Right lobe of liver (tissue), 6 donors: Measurements from ENCODE around the gene RARG. TPM values are rescaled to one million over a fixed set of nuclear protein-coding genes. Genes with fewer than 3 reads are reported as not detected.
A peak's percentile ranks its signal among the peaks of the same experiment; 100 is the strongest.

Experiments
- ATAC-seq, 4 donors: fragments of 200-7000 bp; cut with Tn5 transposase; one replicate each; pipeline ENCODE4 v1.9.1; 2020; ENCODE audit warnings: mild to moderate bottlenecking in 4 of 4, moderate library complexity in 4 of 4
- DNase-seq, 3 donors: peaks; one replicate each; pipeline ENCODE4 v3.0.0-alpha.2; 2020
- H3K27ac ChIP-seq, 3 donors: fragments of 200-600 bp; one replicate each; pipeline ENCODE4 v1.8.0; 2022
- H3K27me3 ChIP-seq, 2 donors: fragments of 200-600 bp; one replicate each; pipeline ENCODE4 v1.8.0; 2022
- H3K36me3 ChIP-seq, 4 donors: fragments of 200-600 bp; sonication (generic) in 1 of 4; one replicate each; pipeline versions ENCODE4 v1.5.1 to v1.8.0; 2017 to 2022; ENCODE audit warnings: control low read depth in 1 of 4
- H3K4me1 ChIP-seq, 4 donors: fragments of 200-600 bp; sonication (generic) in 1 of 4; one replicate each; pipeline versions ENCODE4 v1.5.1 to v1.8.0; 2017 to 2022; ENCODE audit warnings: control low read depth in 1 of 4
- H3K4me3 ChIP-seq, 3 donors: fragments of 200-600 bp; one replicate each; pipeline ENCODE4 v1.8.0; 2022
- H3K9me3 ChIP-seq, 4 donors: fragments of 200-600 bp; sonication (generic) in 1 of 4; one replicate each; pipeline versions ENCODE4 v1.5.1 to v1.8.0; 2017 to 2022; ENCODE audit warnings: control low read depth in 1 of 4
- CTCF ChIP-seq, 4 donors: fragments of 200-600 bp in 3 of 4; fragments of 450-650 bp in 1 of 4; IDR thresholded peaks; one replicate each; pipeline versions ENCODE4 v1.5.1 to v1.8.0; 2016 to 2022; ENCODE audit warnings: antibody characterized with exemption in 4 of 4, mild to moderate bottlenecking in 2 of 4
- POLR2A ChIP-seq: fragments of 450-650 bp; IDR thresholded peaks from one replicate; pipeline ENCODE4 v1.6.1; 2017; ENCODE audit warnings: antibody characterized with exemption, mild to moderate bottlenecking
- WGBS: methylation state at CpG from one replicate; pipeline ENCODE4 v1.1.6; 2018; ENCODE audit warnings: low coverage, low lambda C conversion rate; ENCODE audit not compliant: insufficient coverage; ENCODE audit errors: missing lambda C conversion rate; 5-methylcytosine and 5-hydroxymethylcytosine counted together
- intact Hi-C, 2 donors: fragments of 100-400 bp; cut with DNase I; formaldehyde crosslinking; loops; one replicate each; pipeline versions ENCODE4 v1.11.2 to v1.14.1; 2022
- total RNA-seq, 6 experiments: library from RNA; depleted of rRNA in 2 of 6; stranded (reverse); fragments of >200 nt in 2 of 6; fragmentation: NEBNext Ultra II Directional in 3 of 6; extraction: Animal tissue kit (Norgen Biotek cat#: 25700) in 3 of 6; gene quantifications; one replicate each; pipeline versions ENCODE4 v1.1.0 to v1.2.4, GENCODE V29; 2016 to 2023
- donor health status: DM: no; HTN: yes; CAD: no.
- donor health status: DM: no; HTN: no; CAD: no.
- donor health status: DM: no; HTN: no; CAD: no.
- donor health status: DM: no; HTN: yes; CAD: no.
- donor health status: DM: no; HTN: yes; CAD: no.

The RARG gene
- total RNA-seq, 6 experiments from 2014 or later: 1.9 to 2.4 (median 2.1) TPM

DNA sequence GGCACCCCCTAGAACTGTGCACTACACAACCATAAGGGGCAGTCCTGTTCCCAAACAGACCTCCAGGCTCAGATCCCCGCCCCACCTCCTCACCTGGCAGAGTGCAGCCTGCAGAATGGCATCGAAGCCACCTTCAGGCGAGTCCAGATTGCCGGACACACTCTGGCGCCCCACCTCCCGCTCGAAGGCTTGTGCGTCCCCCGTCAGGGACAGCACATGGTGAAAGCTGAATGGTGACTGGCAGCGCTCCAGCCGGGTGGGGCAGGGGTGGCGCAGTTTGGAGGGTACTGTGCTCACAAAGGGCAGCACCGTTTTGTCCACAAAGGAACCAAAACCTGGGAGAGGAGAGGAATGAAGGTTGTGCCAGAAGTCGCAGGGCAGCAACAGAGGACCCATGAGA is 35.5 kb downstream of the RARG start:
- Histone ChIP-seq H3K4me3 (no peak overlapping the region), H3K36me3 (no peaks in the 10 kb centered on the region), H3K27me3 (no peaks in the 10 kb centered on the region), H3K27ac (no peak overlapping the region), H3K9me3 (no peaks in the 10 kb centered on the region), H3K4me1 (peaks cover 0 to 24% (median 4%) of the 10 kb centered on the region in 4 donors)
- TF ChIP-seq CTCF (IDR thresholded peaks at IDR 0.05): no peak
- ATAC-seq: no peak
- WGBS: 34% methylated on average over 3 of the region's 14 CpGs
- intact Hi-C loops: loop anchor here (5.0 to 10.0 kb wide), 3 partner anchors 34 to 132 kb away; no protein-coding TSS in a partner anchor
- peak in 1 of 3 donors; percentile 53 for DNase-seq

- no peaks in the 10 kb centered on the region for H3K9me3 ChIP-seq
- H3K36me3 ChIP-seq: peaks cover 0 to 3% (median 0%) of the 10 kb centered on the region in 4 donors
- TF ChIP-seq POLR2A: no peak
- TF ChIP-seq CTCF (IDR thresholded peaks at IDR 0.05): no peak
- ATAC-seq: peak in 1 of 4 donors; percentile 21
- no peak overlapping the region for H3K27ac ChIP-seq
- intact Hi-C loops: loop anchor here (5.0 to 10.0 kb wide), 3 partner anchors 33 to 131 kb away; no protein-coding TSS in a partner anchor
- no peak overlapping the region for H3K4me3 ChIP-seq
- no peak for DNase-seq
- no peaks in the 10 kb centered on the region for H3K27me3 ChIP-seq
- H3K4me1 ChIP-seq: peaks cover 0 to 19% (median 4%) of the 10 kb centered on the region in 4 donors
- whole genome bisulfite sequencing: 92% methylated on average over 4 of the region's 10 CpGs
Measured at GRCh38 chr12:53195516-53196420, 36.2 kb downstream of the RARG start.

GRCh38 chr12:53194973-53195372 is 37.0 kb downstream of the RARG start:
- H3K36me3 ChIP-seq: peaks cover 0 to 3% (median 0%) of the 10 kb centered on the region in 4 donors

More at GRCh38 chr12:53194973-53195372, 37.0 kb downstream of the RARG start:
- TF ChIP-seq POLR2A (no peak), CTCF (IDR thresholded peaks at IDR 0.05) (no peak)
- ATAC-seq (no peak), DNase-seq (no peak)
- intact Hi-C loops: loop anchor here (5.0 to 10.0 kb wide), 4 partner anchors 33 to 130 kb away; no protein-coding TSS in a partner anchor
- Histone ChIP-seq H3K27me3 (no peaks in the 10 kb centered on the region), H3K27ac (no peak overlapping the region), H3K9me3 (no peaks in the 10 kb centered on the region), H3K4me1 (peaks cover 0 to 19% (median 4%) of the 10 kb centered on the region in 4 donors), H3K4me3 (no peak overlapping the region)
- 80% methylated on average over 1 of the region's 1 CpG for WGBS
